ENCODE results near the gene SEMA3C.

The SEMA3C gene

GRCh38 chr7:80884511-80885195 lies 34.2 kb downstream of the SEMA3C start:
- no peak for DNase-seq

DNA sequence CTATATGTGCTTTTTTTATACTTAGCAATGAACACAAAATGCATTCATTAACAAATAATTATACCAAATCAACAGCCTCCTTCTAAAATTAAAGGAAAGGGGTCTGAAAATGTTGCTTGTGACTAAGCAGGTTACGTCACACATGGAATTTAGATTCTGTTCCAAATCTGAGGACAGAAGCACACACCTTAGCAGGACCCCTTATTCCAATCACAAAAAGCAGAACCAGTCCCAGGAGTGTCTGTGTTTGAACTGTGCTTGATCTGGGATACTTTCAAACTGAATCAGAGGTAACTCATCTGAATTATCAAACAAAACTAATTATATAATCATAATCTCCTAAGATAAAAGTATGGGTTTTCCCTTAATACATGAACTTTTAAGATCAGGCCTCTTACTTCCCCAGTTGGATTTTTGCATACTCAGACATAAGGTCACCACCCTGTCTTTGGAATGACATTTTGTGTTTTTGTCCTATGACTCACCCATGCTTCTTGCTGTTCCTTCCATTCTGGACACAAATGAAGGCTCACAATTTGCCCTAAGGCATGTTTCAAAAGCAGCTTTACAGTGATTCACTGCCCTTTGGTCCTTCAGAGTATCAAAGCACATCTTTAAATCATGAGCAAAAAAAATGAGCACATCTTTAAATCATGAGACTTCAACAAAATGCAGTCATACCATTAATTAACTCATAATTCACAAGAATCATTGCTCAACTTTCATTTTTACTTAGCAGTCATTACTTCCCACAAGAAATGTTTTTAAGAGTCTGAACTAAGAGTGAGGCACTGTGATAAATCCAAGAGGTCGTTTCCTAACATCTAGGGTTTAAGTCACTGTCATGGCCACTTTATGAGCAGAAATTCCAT lies 35.5 kb downstream of the SEMA3C start:
- no peak for DNase-seq

DNA sequence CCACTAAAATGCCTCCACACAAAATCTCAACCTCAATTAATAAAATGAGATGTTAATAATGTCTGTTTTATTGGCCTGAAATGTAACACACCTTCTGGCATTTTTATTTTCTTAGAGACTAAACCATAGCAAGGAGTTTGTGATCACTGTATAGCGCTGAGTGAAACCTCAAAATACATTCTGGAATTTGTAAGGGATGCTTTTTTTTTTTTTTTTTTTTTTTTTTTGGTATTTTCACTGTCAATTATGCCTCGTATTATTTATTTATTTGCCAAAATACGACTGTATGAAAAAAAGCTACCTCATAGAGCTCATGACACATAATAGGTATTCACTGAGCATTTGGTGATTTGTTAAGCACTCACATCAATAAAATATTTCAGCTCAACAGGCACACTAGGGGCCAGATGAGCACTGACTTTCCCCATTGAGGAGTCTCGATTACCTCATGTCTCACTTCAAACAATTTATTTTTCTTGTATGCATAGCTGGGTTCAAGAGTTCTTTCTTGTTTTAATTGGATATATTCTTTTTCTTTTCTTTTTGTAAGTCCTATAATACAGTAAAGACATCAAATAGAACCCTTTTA lies 36.5 kb downstream of the SEMA3C start:
- no peak for DNase-seq

- no peak for DNase-seq
These were observed 37.4 kb downstream of the SEMA3C start for GRCh38 chr7:80881351-80881900.

DNA sequence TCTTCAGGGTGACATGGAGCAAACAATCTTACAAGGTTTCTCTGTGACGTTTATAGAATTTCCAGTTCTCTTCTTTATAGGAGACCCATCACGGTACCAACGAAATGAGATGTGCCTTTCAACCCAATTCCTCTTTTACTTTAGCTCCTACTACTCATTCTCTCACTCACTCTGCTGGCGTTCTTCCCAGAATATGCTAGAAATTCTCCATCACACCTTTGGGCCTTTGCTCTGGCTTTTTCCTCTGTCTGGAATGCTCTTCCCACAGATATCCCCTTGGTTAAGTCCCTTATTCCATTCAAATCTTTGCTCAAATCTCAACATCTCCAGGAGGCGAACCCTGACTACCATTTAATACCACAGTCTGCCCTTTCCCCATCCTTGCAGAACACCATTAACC lies 39.0 kb downstream of the SEMA3C start:
- no peak for DNase-seq

GRCh38 chr7:80876894-80877414 lies 41.9 kb downstream of the SEMA3C start:
- no peak for DNase-seq

DNA sequence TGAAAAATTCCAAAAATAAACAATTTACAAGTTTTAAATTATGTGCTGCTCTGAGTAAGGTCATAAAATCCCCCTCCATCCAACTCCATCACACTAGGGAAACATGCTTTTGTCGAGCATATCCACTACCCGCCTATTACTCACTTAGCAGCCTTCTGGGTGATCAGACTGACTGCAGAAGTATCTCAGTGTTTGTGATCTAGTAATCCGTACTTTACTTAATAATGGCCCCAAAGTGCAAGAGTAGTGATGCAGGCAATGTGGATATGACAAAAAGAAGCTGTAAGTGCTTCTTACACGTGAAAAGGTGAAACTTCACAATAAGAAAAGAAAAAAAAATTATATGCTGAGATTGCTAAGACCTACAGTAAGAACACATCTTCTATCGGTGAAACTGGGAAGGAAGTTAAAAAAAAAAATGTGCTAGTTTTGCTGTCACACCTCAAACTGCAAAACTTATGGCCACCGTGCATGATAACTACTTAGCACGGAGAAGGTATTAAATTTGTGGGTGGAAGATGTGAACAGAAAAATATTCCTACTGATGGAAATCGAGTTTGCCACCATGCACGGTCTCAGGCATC lies 43.2 kb downstream of the SEMA3C start:
- DNase-seq: no peak

DNA sequence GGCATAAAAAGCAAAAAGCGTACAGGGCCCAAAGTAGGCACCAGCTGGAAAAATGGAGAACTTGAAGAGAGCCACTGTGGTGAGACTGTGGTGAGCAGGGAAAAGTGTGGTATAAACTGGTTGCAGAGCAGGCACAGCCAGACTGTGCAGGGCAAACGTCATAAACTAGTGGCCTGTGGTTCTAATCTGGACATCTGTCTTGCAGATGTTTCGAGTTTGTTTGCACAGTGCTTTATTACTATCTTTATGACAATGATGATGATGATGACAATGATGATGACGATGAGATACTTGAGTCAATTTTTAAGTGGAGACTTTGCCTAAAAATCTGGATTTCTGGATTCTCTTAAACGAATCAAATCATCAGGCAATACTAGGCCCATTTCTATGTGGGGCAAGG lies 45.7 kb downstream of the SEMA3C start:
- DNase-seq: no peak

GRCh38 chr7:80871228-80871627 lies 47.6 kb downstream of the SEMA3C start:
- no peak for DNase-seq

- no peak for DNase-seq
These were observed 48.0 kb downstream of the SEMA3C start for GRCh38 chr7:80870813-80871212.

DNA sequence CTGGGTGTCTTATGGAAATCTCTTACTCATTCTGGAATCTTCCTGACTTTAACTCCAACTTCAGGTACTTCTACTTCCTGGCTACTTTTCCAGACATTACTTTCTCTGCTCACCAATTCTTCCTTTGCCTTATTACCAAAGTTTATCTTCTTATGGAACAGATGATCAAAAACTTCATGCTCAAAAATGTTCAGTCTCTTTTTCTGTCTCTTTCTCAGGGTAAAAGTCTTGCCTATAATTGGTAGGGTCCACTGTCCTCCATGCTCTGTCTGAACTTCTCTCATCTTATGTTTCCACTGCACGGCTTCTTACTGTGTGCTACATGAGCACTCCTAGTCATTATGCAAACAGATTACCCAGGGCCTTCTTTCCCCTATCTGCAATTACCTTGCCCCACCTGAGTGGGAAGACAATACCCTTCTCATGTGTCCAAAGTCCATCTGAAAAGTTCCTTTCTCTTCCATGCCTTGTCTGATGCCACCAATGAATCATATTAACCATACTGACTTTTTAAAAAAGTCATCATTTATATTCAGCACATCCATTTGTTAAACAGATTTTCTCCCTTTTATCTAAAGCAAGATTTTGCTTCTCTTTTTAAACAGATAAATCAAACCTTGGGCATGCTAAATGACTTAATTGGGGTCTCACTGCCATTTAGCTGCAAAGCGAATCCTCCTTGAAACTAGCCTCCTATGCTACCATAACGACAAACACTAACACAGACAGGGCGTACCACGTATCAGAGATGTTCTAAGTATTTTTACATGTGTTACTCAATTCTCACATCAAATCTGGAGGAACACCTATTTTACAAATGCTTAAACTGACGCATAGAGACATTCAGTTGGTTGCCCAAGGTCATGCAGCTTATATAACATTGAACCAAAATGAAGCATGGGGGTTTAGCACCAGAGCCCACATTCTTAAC lies 48.8 kb downstream of the SEMA3C start:
- no peak for DNase-seq

GRCh38 chr7:80869106-80869784 lies 49.6 kb downstream of the SEMA3C start:
- peak; percentile 38 for DNase-seq

DNA sequence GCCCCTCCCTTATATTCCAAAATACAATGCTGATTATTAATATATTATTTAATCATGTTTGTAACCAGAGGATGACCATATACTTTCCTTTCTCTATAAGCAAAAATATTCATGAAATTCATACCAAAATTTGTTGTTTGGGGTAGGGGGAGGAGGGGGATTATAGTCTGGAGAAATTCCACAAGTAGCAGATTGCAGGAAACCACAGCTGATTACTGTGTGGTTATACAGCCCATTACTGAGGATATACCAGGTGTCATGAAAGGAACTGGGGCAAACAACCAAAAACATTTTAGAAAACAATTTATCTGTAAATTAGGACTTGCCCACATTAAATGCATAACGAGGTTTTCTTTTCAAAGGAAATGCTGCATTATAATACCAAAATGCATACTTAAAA lies 50.3 kb downstream of the SEMA3C start:
- DNase-seq: no peak

DNA sequence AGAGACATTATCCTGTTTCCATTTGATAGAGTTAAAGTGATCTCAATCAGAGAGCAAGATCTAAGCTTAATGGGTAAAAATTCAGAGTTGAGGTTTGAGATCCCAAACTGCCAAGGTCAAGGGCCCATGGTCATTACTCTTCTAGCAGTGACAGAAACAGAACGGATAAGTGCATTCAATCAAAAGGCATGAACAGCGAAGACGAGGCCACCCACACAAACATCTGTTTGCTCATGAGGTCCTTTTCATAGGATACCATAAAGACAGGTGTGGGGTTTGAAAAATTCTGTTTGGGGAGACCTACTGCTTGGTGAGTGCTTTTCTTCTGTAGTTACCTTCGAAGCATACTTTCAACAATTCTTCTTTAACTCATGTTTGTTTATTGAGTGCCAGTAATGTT lies 58.3 kb downstream of the SEMA3C start:
- no peak for DNase-seq

- no peak for DNase-seq
These were observed 59.4 kb downstream of the SEMA3C start for GRCh38 chr7:80859272-80859970.

DNA sequence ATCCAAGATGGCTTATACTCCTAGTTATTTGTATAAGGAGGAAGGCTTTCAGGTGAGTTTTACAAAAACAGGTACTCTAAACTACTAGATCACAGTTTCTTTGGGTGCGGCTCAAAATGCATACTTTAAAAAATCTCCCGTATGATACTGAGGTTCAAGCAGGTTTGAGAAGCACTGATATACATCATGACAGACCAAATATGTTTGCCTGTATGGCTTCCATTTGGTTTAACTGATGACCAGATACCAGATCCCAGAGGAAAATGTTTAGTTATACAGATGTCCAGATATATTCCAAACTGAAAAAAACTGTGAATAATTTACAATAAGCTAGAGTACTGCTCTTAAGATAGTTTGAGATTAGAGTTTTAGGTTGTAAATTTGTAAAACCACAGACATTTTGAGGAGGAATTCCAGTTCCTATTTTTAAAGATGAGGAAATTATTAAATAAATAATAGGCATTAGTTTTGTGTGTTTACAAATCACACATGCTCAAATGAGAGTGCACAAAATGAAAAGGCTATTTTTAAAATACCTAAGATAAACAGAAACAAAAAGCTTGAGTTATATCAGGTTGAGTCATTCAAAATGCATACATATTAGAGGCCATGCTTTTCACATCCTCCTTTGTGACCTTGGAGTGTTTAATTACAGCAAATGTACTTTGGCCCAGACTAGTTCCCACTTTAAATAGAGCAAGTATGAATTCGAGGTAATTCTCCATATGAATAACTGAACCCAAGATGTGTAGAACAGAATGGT lies 60.5 kb downstream of the SEMA3C start:
- DNase-seq: peak; percentile 37

DNA sequence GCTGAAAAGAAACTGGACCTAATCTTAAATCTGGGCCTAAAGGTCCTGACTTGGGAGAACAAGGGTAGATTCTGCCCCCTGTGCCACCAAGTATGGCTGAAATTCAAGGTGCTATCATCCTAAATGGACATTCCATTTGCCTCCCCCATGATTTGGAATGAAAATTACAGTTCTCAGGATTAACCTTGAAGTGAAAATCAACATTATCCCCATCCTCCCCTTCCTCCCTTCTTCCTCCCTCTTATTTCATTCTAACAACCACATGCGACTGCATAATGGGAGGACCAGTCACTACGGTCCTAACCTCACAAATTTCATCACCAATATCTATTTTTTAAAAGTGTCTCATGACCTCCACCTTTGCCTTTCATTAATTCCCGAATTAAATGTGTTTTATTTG lies 62.1 kb downstream of the SEMA3C start:
- no peak for DNase-seq

DNA sequence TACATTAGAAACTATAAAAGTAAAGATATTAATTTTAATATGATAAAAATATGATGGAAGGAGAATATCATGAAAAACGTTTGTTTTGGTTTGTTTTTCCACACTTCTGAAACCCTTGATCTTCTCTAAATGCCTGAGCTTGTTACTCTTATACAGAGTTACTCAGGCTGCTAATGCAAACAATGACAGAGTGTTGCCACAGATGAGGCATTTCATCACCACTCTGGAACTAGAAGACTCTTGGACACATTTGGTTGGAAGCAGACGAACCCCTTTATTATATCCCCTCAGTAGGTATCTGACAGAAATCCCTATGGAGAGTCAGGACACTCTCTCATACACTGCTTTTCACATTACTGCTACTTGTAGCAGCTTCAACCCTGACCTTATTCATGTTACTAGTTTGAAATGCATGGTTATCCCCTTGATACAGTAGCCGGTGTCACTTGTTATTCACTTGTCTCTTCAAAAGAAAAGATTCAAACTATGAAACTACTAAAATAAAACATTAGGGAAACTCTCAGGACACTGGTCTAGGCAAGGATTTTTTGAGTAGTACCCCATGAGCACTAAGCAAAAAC lies 66.9 kb downstream of the SEMA3C start:
- DNase-seq: no peak

DNA sequence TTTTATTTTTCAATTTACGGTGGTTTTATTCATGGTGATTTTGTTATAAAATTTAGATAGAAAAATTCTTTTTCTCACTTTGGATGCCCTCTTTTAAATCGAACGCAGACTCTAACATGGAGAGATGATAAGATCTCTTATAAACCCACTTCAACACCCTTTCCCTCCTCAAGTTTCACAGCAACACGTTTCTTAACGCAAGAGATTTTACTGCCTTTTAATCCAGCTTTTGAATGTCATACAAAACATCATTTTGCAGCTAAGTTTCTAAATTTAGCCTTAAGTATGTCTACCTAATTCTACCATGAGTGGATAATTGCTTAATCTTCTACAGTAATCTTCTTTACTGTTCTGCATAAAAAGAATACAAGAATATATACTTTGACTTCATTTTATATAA lies 70.0 kb downstream of the SEMA3C start:
- DNase-seq: peak; percentile 54

GRCh38 chr7:80847895-80848294 lies 71.0 kb downstream of the SEMA3C start:
- no peak for DNase-seq

All from NCI-H1105 treated with DMSO at 0.1 percent for 48 hours (cell line).